B cell (primary cell): ENCODE data around the gene PAK4.

Experiments
- CTCF ChIP-seq: fragments of 200-600 bp; IDR thresholded peaks from one replicate; pipeline ENCODE4 v1.8.0; 2022; ENCODE audit warnings: antibody characterized with exemption, mild to moderate bottlenecking
- EZH2 ChIP-seq: IDR thresholded peaks from 2 replicates; pipeline ENCODE4 v1.6.1; 2012; ENCODE audit warnings: borderline replicate concordance, low read depth, mild to moderate bottlenecking, moderate library complexity, low read length; ENCODE audit not compliant: insufficient read depth, poor library complexity, severe bottlenecking

DNA sequence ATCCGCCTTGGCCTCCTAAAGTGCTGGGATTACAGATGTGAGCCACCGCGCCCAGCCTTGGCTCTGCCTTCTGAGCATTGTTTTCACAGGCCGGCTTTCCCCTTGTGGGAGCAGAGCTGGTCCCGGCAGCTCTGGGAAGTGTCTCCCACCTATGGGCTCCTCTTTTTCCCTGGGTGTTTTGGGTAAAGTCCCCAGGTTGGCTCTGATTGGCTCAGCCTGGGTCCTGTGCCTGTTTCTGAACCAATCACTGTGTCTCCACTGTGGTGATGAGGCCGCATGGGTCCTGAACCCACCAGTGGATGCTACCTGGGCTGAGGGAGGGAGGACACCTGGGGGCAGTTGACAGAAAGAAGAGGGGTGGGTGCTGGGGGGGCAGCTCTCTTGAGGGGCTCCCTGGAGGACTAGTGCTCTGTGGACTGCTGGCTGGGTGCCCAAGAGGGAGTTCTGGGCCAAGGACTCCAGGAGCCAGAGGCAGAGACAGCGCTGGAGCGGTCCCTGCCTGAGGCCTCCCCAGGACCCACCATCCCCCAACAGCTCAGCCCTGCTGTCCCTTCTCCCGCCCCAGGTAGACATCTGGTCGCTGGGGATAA lies 51.6 kb downstream of the PAK4 start:
- no peak for TF ChIP-seq CTCF
- TF ChIP-seq EZH2: no peak
